HepG2 (cell line): ENCODE measurements around the gene ANKS1A. TPM values are rescaled to one million over a fixed set of nuclear protein-coding genes. Genes with fewer than 3 reads are reported as not detected.

Experiments
- ATAC-seq: fragments of 200-7000 bp; cut with Tn5 transposase; 3 replicates; pipeline ENCODE4 v1.9.1; 2020; ENCODE audit warnings: mild to moderate bottlenecking, moderate library complexity
- BruUV-seq: library from RNA; stranded (reverse); fragments of 400-500 nt; replicated peaks from 2 replicates; lab custom pipeline; 2021; lab: Mats Ljungman, UMichigan
- CTCF ChIA-PET: fragments of 300-600 bp; formaldehyde crosslinking; extraction: SDS; loops from one replicate; lab custom pipeline; 2021; ENCODE audit warnings: low total read pairs, inconsistent platforms, low intra/inter-chr PET ratio; lab: Yijun Ruan, JAX
- POLR2A ChIA-PET: fragments of 350-600 bp; sonication (Branson Sonifier 250); formaldehyde crosslinking; loops from one replicate; lab custom pipeline; 2020; ENCODE audit warnings: antibody characterized with exemption, inconsistent platforms; lab: Yijun Ruan, JAX
- DNase-seq: peaks from one replicate; pipeline ENCODE4 v3.0.0-alpha.2; 2015; ENCODE audit warnings: low spot score
- FAIRE-seq: peaks from 3 replicates; lab custom pipeline; 2011; peaks lifted over from hg19 to GRCh38; lab: Jason Lieb, UNC
- H2AFZ ChIP-seq: one replicate; pipeline ENCODE4 v1.6.1; 2011; ENCODE audit warnings: low read length, inconsistent platforms
- H3K27ac ChIP-seq: fragments of 300-600 bp; 3 replicates; pipeline ENCODE4 v1.8.0; 2011; ENCODE audit warnings: mixed run types, mild to moderate bottlenecking, mixed read lengths, low read length, inconsistent platforms; ENCODE audit not compliant: insufficient read depth; ENCODE audit errors: extremely low read length
- H3K27me3 ChIP-seq, 2 experiments: fragments of 200-600 bp in 1 of 2; 2 replicates in 1 of 2; 3 replicates in 1 of 2; pipeline versions ENCODE4 v1.6.0 to v1.8.0; 2011; ENCODE audit warnings: low read length in 2 of 2, mild to moderate bottlenecking in 2 of 2, moderate library complexity in 2 of 2, inconsistent platforms in 1 of 2; ENCODE audit not compliant: insufficient read depth in 2 of 2, control insufficient read depth in 1 of 2
- H3K36me3 ChIP-seq, 2 experiments: fragments of 200-600 bp in 1 of 2; replicated peaks in 1 of 2; 2 replicates in 1 of 2; 3 replicates in 1 of 2; pipeline versions ENCODE4 v1.5.1 to v1.8.0; 2011; ENCODE audit warnings: low read length in 2 of 2, inconsistent platforms in 1 of 2; ENCODE audit not compliant: insufficient read depth in 2 of 2, control insufficient read depth in 1 of 2
- H3K4me1 ChIP-seq: 2 replicates; pipeline ENCODE4 v1.5.1; 2012; ENCODE audit warnings: low read length, inconsistent platforms; ENCODE audit not compliant: insufficient read depth
- H3K4me2 ChIP-seq: 2 replicates; pipeline ENCODE4 v1.6.0; 2011; ENCODE audit warnings: low read depth, low read length, inconsistent platforms
- H3K4me3 ChIP-seq, 3 experiments: fragments of 200-600 bp in 1 of 3; sonication (generic), shearing (Covaris generic) in 1 of 3; replicated peaks in 1 of 3; 2 replicates each; pipeline ENCODE4 v1.5.1; 2011 to 2016; ENCODE audit warnings: low read length in 3 of 3, inconsistent platforms in 2 of 3, low read depth in 2 of 3, mild to moderate bottlenecking in 2 of 3, control low read depth in 1 of 3, mixed read lengths in 1 of 3; ENCODE audit not compliant: insufficient read depth in 1 of 3
- H3K79me2 ChIP-seq: one replicate; pipeline ENCODE4 v1.6.1; 2011; ENCODE audit warnings: low read length, inconsistent platforms; ENCODE audit not compliant: insufficient read depth
- H3K9ac ChIP-seq: 2 replicates; pipeline ENCODE4 v1.6.0; 2011; ENCODE audit warnings: mild to moderate bottlenecking, low read depth, low read length, inconsistent platforms; ENCODE audit not compliant: insufficient read depth
- H3K9me3 ChIP-seq: 2 replicates; pipeline ENCODE4 v1.5.1; 2012; ENCODE audit warnings: mild to moderate bottlenecking, low read length
- H4K20me1 ChIP-seq: 2 replicates; pipeline ENCODE4 v1.6.0; 2011; ENCODE audit warnings: inconsistent platforms, mild to moderate bottlenecking, low read length, moderate library complexity; ENCODE audit not compliant: insufficient read depth
- ATF7-NPFF ChIP-seq: sonication (generic); formaldehyde crosslinking; IDR thresholded peaks from 2 replicates; pipeline ENCODE4 v1.8.1; 2023; ENCODE audit warnings: mild to moderate bottlenecking, low read depth, missing genetic modification reagents, moderate library complexity
- ATM ChIP-seq: fragments of 450-650 bp; IDR thresholded peaks from 2 replicates; pipeline ENCODE4 v1.7.1; 2017; ENCODE audit warnings: mild to moderate bottlenecking, borderline replicate concordance
- HOXA5 ChIP-seq: sonication (generic); formaldehyde crosslinking; IDR thresholded peaks from 2 replicates; pipeline ENCODE4 v1.4.0; 2020; ENCODE audit warnings: missing genetic modification reagents
- NCOA5 ChIP-seq: sonication (generic); formaldehyde crosslinking; IDR thresholded peaks from 2 replicates; pipeline ENCODE4 v1.4.0; 2020; ENCODE audit warnings: missing genetic modification reagents
- PAWR ChIP-seq: sonication (generic); formaldehyde crosslinking; IDR thresholded peaks from 2 replicates; pipeline ENCODE4 v1.4.0; 2020; ENCODE audit warnings: missing genetic modification reagents, mild to moderate bottlenecking, borderline replicate concordance
- PTBP1 ChIP-seq: fragments of 200-400 bp; formaldehyde crosslinking; IDR thresholded peaks from 2 replicates; pipeline ENCODE4 v1.6.1; 2018; ENCODE audit warnings: low read length, low read depth; ENCODE audit not compliant: poor library complexity, severe bottlenecking
- SOX5 ChIP-seq: IDR thresholded peaks from 2 replicates; pipeline ENCODE4 v1.6.1; 2016; ENCODE audit warnings: borderline replicate concordance
- SSRP1 ChIP-seq: IDR thresholded peaks from 2 replicates; pipeline ENCODE4 v1.6.1; 2016; ENCODE audit warnings: control low read depth
- STAG1 ChIP-seq: sonication (generic); formaldehyde crosslinking; IDR thresholded peaks from 2 replicates; pipeline ENCODE4 v1.4.0; 2020; ENCODE audit warnings: missing genetic modification reagents
- ZEB1 ChIP-seq: IDR thresholded peaks from 2 replicates; pipeline ENCODE4 v1.6.1; 2012; ENCODE audit warnings: mild to moderate bottlenecking, low read depth, inconsistent platforms; ENCODE audit not compliant: insufficient replicate concordance
- ZFP37 ChIP-seq: sonication (generic); formaldehyde crosslinking; IDR thresholded peaks from 2 replicates; pipeline ENCODE4 v1.4.0; 2020; ENCODE audit warnings: missing genetic modification reagents, borderline replicate concordance
- ZFP41 ChIP-seq: sonication (generic); formaldehyde crosslinking; IDR thresholded peaks from 2 replicates; pipeline ENCODE4 v1.4.0; 2020; ENCODE audit warnings: mild to moderate bottlenecking, missing genetic modification reagents, borderline replicate concordance
- ZNF124 ChIP-seq: sonication (generic); formaldehyde crosslinking; IDR thresholded peaks from 2 replicates; pipeline ENCODE4 v1.4.0; 2020; ENCODE audit warnings: missing genetic modification reagents
- ZNF569 ChIP-seq: sonication (generic); formaldehyde crosslinking; IDR thresholded peaks from 2 replicates; pipeline ENCODE4 v1.5.0; 2020; ENCODE audit warnings: mild to moderate bottlenecking, missing genetic modification reagents, moderate library complexity, borderline replicate concordance
- ZNF720 ChIP-seq: sonication (generic); formaldehyde crosslinking; IDR thresholded peaks from 2 replicates; pipeline ENCODE4 v1.4.0; 2020; ENCODE audit warnings: missing genetic modification reagents
- WGBS: methylation state at CpG from one replicate; pipeline ENCODE4 v1.1.6; 2017; ENCODE audit warnings: low lambda C conversion rate; 5-methylcytosine and 5-hydroxymethylcytosine counted together
- in situ Hi-C: cut with HindIII; loops from 2 replicates; pipeline ENCODE4 v1.10.0; 2017; ENCODE audit warnings: low pct_unique_long_range_greater_than_20kb; ENCODE audit not compliant: extremely low pct_ligation_motif_present
- intact Hi-C: fragments of 100-400 bp; cut with micrococcal nuclease; formaldehyde crosslinking; loops from one replicate; pipeline ENCODE4 v1.10.0; 2022; ENCODE audit not compliant: unreplicated experiment
- polyA plus RNA-seq, 8 experiments: library from polyadenylated mRNA; depleted of rRNA in 3 of 8; stranded (reverse) in 7 of 8; unstranded in 1 of 8; fragments of >200 nt; fragmentation: Illumina TruSeq in 4 of 8; extraction: Trizol in 4 of 8; gene quantifications; 2 replicates each; pipeline versions ENCODE4 v1.2.1 to v1.2.3, GENCODE V29; 2011 to 2016; ENCODE audit warnings: low read depth in 4 of 8, missing spikeins in 1 of 8, mixed read lengths in 1 of 8; ENCODE audit not compliant: insufficient read depth in 1 of 8
- total RNA-seq, 5 experiments: library from RNA; depleted of rRNA; stranded (reverse); fragments of >200 nt; fragmentation: Illumina TruSeq; extraction: Trizol; gene quantifications; 2 replicates each; pipeline ENCODE4 v1.2.3, GENCODE V29; 2016; ENCODE audit warnings: low read depth in 1 of 5
- TF ChIP-seq, protein P1 (sequence below): sonication (generic); formaldehyde crosslinking; conservative IDR thresholded peaks from 2 replicates; pipeline ENCODE4 v1.4.0; 2020; ENCODE audit warnings: missing genetic modification reagents
- TF ChIP-seq, protein P2 (sequence below): sonication (generic); formaldehyde crosslinking; IDR thresholded peaks from 2 replicates; pipeline ENCODE4 v1.5.1; 2020; ENCODE audit warnings: missing genetic modification reagents, mild to moderate bottlenecking, borderline replicate concordance
- TF ChIP-seq, protein P3 (sequence below): sonication (generic); formaldehyde crosslinking; IDR thresholded peaks from 2 replicates; pipeline ENCODE4 v1.4.0; 2020; ENCODE audit warnings: mild to moderate bottlenecking, missing genetic modification reagents

Gene ANKS1A
- total and polyA plus RNA-seq, 2 of the 13 experiments (the other 11 are each of a cell fraction or from before 2014, with no cell fraction given), result 7.2 to 15.1 TPM

DNA sequence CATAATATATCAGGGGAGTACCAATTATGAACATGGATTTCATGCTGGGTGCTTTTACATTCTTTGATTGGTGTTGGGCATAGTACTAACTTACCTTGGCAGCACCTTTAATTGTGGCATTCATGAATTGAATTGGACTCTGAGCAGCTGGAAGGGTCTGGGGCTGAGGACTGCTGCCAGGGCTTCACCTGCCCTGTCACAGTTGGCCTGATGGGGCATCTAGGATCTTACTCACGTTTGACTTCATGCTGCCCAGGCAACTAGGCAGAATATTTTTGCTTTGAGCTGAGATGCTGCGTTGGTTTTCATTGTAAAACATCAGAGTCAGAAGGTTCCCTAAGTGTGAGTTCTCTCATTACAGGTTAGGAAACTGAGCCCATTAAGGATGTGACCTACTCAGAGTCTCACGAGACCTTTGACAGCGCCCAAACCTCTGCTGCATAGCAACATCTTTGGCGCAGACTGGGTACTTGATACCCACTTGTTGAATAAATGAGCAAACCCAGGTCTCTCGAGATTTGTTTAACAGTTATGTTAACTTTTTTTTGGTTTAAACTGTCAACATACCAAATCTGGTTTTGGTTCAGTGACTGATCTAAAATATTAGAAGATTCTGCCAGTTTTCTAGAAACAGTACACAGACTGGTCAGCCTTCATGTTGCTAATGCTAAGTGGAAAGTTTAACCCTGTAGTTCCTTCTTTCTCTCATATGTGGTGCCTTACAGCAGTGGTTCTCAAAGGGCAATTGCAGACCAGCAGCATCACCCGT is 147.2 kb downstream of the ANKS1A start:
- no TSS peak for BruUV-seq
- no peaks in the 10 kb centered on the region for H3K9me3 ChIP-seq
- TF ChIP-seq, protein P1, sequence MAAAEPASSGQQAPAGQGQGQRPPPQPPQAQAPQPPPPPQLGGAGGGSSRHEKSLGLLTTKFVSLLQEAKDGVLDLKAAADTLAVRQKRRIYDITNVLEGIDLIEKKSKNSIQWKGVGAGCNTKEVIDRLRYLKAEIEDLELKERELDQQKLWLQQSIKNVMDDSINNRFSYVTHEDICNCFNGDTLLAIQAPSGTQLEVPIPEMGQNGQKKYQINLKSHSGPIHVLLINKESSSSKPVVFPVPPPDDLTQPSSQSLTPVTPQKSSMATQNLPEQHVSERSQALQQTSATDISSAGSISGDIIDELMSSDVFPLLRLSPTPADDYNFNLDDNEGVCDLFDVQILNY (CRISPR knock-in tag), result no peak
- TF ChIP-seq ATM, result no peak
- TF ChIP-seq STAG1 (CRISPR knock-in tag), result no peak
- no peak for TF ChIP-seq HOXA5 (CRISPR knock-in tag)
- no peak for TF ChIP-seq ATF7-NPFF (CRISPR knock-in tag)
- TF ChIP-seq ZFP37 (CRISPR knock-in tag), result no peak
- no peak for TF ChIP-seq ZNF569 (CRISPR knock-in tag)
- no peak for TF ChIP-seq ZEB1
- TF ChIP-seq PTBP1, result no peak
- TF ChIP-seq ZNF720 (CRISPR knock-in tag), result no peak
- no peak for TF ChIP-seq PAWR (CRISPR knock-in tag)
- TF ChIP-seq, protein P2, sequence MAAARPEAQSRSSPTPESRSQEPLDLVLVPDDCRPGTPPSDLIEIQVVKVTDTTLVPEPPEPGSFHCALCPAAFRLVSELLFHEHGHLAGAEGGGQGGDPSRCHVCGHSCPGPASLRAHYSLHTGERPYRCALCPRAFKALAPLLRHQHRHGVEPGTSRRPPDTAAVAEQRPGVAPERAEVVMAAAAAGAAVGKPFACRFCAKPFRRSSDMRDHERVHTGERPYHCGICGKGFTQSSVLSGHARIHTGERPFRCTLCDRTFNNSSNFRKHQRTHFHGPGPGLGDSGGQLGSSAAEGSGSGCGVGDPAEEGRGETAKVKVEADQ (CRISPR knock-in tag), result no peak
- no peak for TF ChIP-seq ZFP41
- no peak for TF ChIP-seq SSRP1 (CRISPR knock-in tag)
- TF ChIP-seq, protein P3, sequence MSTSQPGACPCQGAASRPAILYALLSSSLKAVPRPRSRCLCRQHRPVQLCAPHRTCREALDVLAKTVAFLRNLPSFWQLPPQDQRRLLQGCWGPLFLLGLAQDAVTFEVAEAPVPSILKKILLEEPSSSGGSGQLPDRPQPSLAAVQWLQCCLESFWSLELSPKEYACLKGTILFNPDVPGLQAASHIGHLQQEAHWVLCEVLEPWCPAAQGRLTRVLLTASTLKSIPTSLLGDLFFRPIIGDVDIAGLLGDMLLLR (CRISPR knock-in tag), result no peak
- no peak for TF ChIP-seq NCOA5 (CRISPR knock-in tag)
- TF ChIP-seq ZNF124, result no peak
- no peak for TF ChIP-seq SOX5 (CRISPR knock-in tag)
- no peaks in the 10 kb centered on the region for H3K79me2 ChIP-seq
- peaks cover 16% of the 10 kb centered on the region for H3K4me1 ChIP-seq
- WGBS, result 94% methylated on average over 7 of the region's 7 CpGs
- FAIRE-seq, result no peak
- no peaks in the 10 kb centered on the region for H3K27me3 ChIP-seq
- H3K4me2 ChIP-seq, result no peak overlapping the region
- no peak overlapping the region for H3K27ac ChIP-seq
- CTCF ChIA-PET, result no interaction called here
- POLR2A ChIA-PET, result no interaction called here
- no peak for DNase-seq
- ATAC-seq, result no peak
- no peaks in the 10 kb centered on the region for H4K20me1 ChIP-seq
- H3K36me3 ChIP-seq, result peaks cover 6 to 11% of the 10 kb centered on the region in 2 experiments; a peak in 4 of 5 replicates
- intact Hi-C loops, result no loop called here
- no peak overlapping the region for H3K4me3 ChIP-seq
- in situ Hi-C loops, result no loop called here
- H3K9ac ChIP-seq, result no peak overlapping the region
- no peak overlapping the region for H2AFZ ChIP-seq
